Gastroesophageal sphincter (tissue), 4 donors: ENCODE measurements around the gene MKS1. TPM values are rescaled to one million over a fixed set of nuclear protein-coding genes. Genes with fewer than 3 reads are reported as not detected.

Experiments
- ATAC-seq: fragments of 150-250 bp; one replicate; pipeline ENCODE4 v1.9.1; 2016; ENCODE audit warnings: mild to moderate bottlenecking, moderate library complexity
- H3K27ac ChIP-seq, 4 donors: fragments of 200-600 bp; sonication (generic) in 3 of 4; 1 replicate in 3 of 4; 2 replicates in 1 of 4; pipeline ENCODE4 v1.5.1; 2016 to 2019
- H3K27me3 ChIP-seq: fragments of 200-600 bp; sonication (generic); one replicate; pipeline ENCODE4 v1.5.1; 2019
- H3K36me3 ChIP-seq, 2 donors: fragments of 200-600 bp; sonication (generic); one replicate each; pipeline ENCODE4 v1.5.1; 2019; ENCODE audit warnings: control low read depth in 1 of 2
- H3K4me1 ChIP-seq, 3 donors: fragments of 200-600 bp; sonication (generic); 1 replicate in 2 of 3; 2 replicates in 1 of 3; pipeline ENCODE4 v1.5.1; 2016 to 2019; ENCODE audit warnings: control low read depth in 2 of 3
- H3K4me3 ChIP-seq, 2 donors: fragments of 200-600 bp; sonication (generic); one replicate each; pipeline ENCODE4 v1.5.1; 2019; ENCODE audit warnings: mild to moderate bottlenecking in 1 of 2, moderate library complexity in 1 of 2
- H3K9me3 ChIP-seq, 3 donors: fragments of 200-600 bp; sonication (generic); one replicate each; pipeline ENCODE4 v1.5.1; 2017 to 2019; ENCODE audit warnings: control low read depth in 2 of 3
- CTCF ChIP-seq, 4 experiments: fragments of 200-600 bp in 2 of 4; fragments of 450-650 bp in 2 of 4; sonication (generic) in 1 of 4; IDR thresholded peaks; one replicate each; pipeline ENCODE4 v1.5.1; 2017 to 2019; ENCODE audit warnings: antibody characterized with exemption in 4 of 4, mild to moderate bottlenecking in 2 of 4, moderate library complexity in 2 of 4
- EP300 ChIP-seq: sonication (generic); formaldehyde crosslinking; IDR thresholded peaks from one replicate; pipeline ENCODE4 v1.6.1; 2017; ENCODE audit warnings: antibody characterized with exemption, mild to moderate bottlenecking
- POLR2A ChIP-seq, 2 donors: fragments of 450-650 bp; IDR thresholded peaks; one replicate each; pipeline ENCODE4 v1.6.1; 2017; ENCODE audit warnings: antibody characterized with exemption in 2 of 2, mild to moderate bottlenecking in 2 of 2, moderate library complexity in 1 of 2
- POLR2AphosphoS5 ChIP-seq: sonication (generic); formaldehyde crosslinking; IDR thresholded peaks from one replicate; pipeline ENCODE4 v1.6.1; 2017; ENCODE audit warnings: antibody characterized with exemption
- WGBS, 2 donors: methylation state at CpG; one replicate each; pipeline ENCODE4 v1.1.5; 2018; ENCODE audit warnings: low coverage in 1 of 2; 5-methylcytosine and 5-hydroxymethylcytosine counted together
- total RNA-seq, 4 donors: library from RNA; depleted of rRNA; stranded (reverse); fragments of >200 nt; gene quantifications; one replicate each; pipeline ENCODE4 v1.1.0, GENCODE V29; 2016

Gene MKS1
- total RNA-seq, 4 donors from 2014 or later = 6.7 to 9.3 (median 7.9) TPM

DNA sequence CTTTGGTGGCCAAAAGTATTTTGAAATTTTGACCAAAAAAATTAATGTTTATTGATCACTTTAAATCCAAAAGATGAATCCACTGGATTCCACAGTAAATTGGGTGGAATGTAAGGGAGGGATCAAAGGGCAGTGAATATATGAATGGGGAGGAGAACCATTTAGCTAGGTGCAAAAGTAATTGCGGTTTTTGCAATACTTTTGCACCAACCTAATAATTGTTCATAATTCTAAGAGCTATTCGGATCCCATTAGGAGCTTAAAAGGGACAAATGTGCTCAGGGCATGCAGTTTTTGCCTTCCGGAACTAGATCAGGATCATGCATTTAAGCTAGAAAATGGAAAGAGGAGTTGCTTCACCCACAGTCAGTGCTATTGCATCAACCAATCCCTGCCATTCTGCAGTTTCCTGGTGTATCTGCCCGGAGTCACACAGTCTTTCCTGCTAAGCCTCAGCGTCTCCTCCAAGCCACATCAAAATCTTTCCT is 19.1 kb upstream of the MKS1 start, which contains the start of gene LPO:
Gene LPO, plus strand, starts transcription at position 438 of the 488 bp plus-strand sequence. CDS start 4,396 bp downstream, outside the sequence.
- Histone ChIP-seq H3K36me3 (no peaks in the 10 kb centered on the region), H3K4me3 (no peak within 1 kb of the TSS), H3K4me1 (no peaks in the 10 kb centered on the region), H3K27ac (no peak within 1 kb of the TSS), H3K27me3 (peaks cover 84% of the 10 kb centered on the region), H3K9me3 (no peaks in the 10 kb centered on the region)
- WGBS, 2 donors = 81 to 92% methylated on average over 3 to 4 of the region's 5 CpGs
- TF ChIP-seq POLR2A (IDR thresholded peaks at IDR 0.05) = no peak
- TF ChIP-seq EP300 = no peak
- no peak for TF ChIP-seq POLR2AphosphoS5
- no peak for TF ChIP-seq CTCF (IDR thresholded peaks at IDR 0.05)
- ATAC-seq = no peak

- Histone ChIP-seq H3K4me3 (no peak overlapping the region), H3K27ac (no peak overlapping the region), H3K9me3 (no peaks in the 10 kb centered on the region), H3K4me1 (no peaks in the 10 kb centered on the region), H3K36me3 (no peaks in the 10 kb centered on the region), H3K27me3 (peaks cover 82% of the 10 kb centered on the region)
- WGBS, 2 donors = 73% methylated on average over 1 of the region's 2 CpGs; no CpG with 5 or more reads in 1 of the 2 donors
- TF ChIP-seq POLR2AphosphoS5 (no peak), EP300 (no peak), POLR2A (IDR thresholded peaks at IDR 0.05) (no peak)
- no peak for ATAC-seq
These were observed 17.3 kb upstream of the MKS1 start for GRCh38 chr17:58236394-58236793.

DNA sequence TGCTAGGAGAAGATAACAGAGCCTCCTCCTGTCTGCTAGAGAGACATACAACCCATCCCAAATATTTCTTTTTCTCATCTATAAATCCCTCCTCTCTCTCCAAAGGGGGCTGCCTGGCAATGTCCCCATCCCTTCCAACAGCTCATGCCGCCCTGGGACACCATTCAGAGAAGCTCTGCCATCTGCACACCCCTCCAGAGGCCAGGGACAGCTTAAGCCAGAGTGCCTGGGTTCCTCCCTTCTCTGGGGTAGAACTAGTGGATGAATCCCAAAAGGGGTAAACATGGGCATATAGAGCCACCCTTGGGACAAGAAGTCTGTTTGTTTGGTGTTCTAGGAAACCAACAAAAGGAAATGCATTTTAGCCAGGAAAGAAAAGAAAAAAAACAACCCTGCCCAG is 16.8 kb upstream of the MKS1 start:
- Histone ChIP-seq H3K27ac (no peak overlapping the region), H3K4me1 (no peaks in the 10 kb centered on the region), H3K36me3 (no peaks in the 10 kb centered on the region), H3K4me3 (no peak overlapping the region), H3K27me3 (peaks cover 83% of the 10 kb centered on the region), H3K9me3 (no peaks in the 10 kb centered on the region)
- TF ChIP-seq POLR2AphosphoS5 (no peak), POLR2A (IDR thresholded peaks at IDR 0.05) (no peak), EP300 (no peak), CTCF (IDR thresholded peaks at IDR 0.05) (no peak)
- ATAC-seq = no peak
- no CpG with 5 or more reads among the region's 1 CpG for WGBS, 2 donors

GRCh38 chr17:58234512-58234911 is 15.5 kb upstream of the MKS1 start:
- no peak overlapping the region for H3K27ac ChIP-seq
- H3K9me3 ChIP-seq = no peaks in the 10 kb centered on the region
- no peaks in the 10 kb centered on the region for H3K4me1 ChIP-seq
- no peaks in the 10 kb centered on the region for H3K36me3 ChIP-seq
- H3K27me3 ChIP-seq = peaks cover 84% of the 10 kb centered on the region
- 80 to 82% methylated on average over 3 of the region's 3 CpGs for WGBS, 2 donors
- TF ChIP-seq POLR2A (IDR thresholded peaks at IDR 0.05) (no peak), CTCF (IDR thresholded peaks at IDR 0.05) (no peak), EP300 (no peak), POLR2AphosphoS5 (no peak)
- no peak for ATAC-seq
- no peak overlapping the region for H3K4me3 ChIP-seq

GRCh38 chr17:58233543-58233942 is 14.5 kb upstream of the MKS1 start:
- ATAC-seq = no peak
- TF ChIP-seq CTCF (IDR thresholded peaks at IDR 0.05) (no peak), EP300 (no peak), POLR2AphosphoS5 (no peak), POLR2A (IDR thresholded peaks at IDR 0.05) (no peak)
- no peaks in the 10 kb centered on the region for H3K9me3 ChIP-seq
- no peak overlapping the region for H3K27ac ChIP-seq
- no peak overlapping the region for H3K4me3 ChIP-seq
- H3K27me3 ChIP-seq = peaks cover 84% of the 10 kb centered on the region
- H3K36me3 ChIP-seq = no peaks in the 10 kb centered on the region
- no peaks in the 10 kb centered on the region for H3K4me1 ChIP-seq
- 66 to 68% methylated on average over 2 to 3 of the region's 3 CpGs for WGBS, 2 donors
